ENCODE results near the gene FNDC3A.
"Not testable (repeated sequence)": the region's sequence is repeated elsewhere in the genome, so short reads cannot be mapped to it uniquely, and the experiment has no call there.

Gene FNDC3A

GRCh38 chr13:48976576-48977285, 1.0 kb downstream of the FNDC3A start:
- no peak for DNase-seq

DNA sequence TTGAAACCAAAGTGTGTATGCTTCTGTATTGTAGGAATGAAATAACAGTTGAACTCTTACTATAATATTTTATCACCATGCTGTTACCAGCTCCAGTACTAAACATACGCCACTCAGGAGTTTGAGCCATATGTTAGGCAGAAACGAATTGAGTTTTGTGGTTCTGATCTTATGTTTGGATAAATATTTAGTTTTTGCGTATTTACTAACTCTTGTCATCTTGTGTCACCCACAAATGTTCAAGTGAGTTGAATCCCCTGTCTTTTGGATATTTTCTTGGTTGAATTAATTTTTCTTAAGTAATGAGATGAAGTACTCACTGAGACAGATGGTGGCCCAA, 1.5 kb downstream of the FNDC3A start:
- DNase-seq: no peak

DNA sequence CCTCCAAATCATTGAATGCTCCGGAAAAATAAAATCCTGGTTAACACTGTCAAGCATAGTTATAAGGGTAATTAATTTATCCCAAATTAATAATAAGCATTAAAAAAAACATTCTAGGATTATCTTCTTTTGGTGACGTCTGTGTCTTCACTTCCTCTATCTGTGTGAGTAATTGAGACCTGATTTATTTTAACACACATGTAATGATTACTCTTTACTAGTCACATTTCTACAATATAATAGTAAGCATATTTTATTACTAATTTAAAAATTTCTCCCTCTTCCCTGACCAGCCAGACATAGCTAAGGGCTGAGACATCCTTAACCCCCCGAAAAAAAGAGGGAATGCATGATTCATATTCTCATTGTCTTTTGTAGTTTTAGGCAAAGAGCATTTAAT, 2.3 kb downstream of the FNDC3A start:
- no peak for DNase-seq

GRCh38 chr13:48978942-48979601, 3.4 kb downstream of the FNDC3A start:
- DNase-seq: no peak

DNA sequence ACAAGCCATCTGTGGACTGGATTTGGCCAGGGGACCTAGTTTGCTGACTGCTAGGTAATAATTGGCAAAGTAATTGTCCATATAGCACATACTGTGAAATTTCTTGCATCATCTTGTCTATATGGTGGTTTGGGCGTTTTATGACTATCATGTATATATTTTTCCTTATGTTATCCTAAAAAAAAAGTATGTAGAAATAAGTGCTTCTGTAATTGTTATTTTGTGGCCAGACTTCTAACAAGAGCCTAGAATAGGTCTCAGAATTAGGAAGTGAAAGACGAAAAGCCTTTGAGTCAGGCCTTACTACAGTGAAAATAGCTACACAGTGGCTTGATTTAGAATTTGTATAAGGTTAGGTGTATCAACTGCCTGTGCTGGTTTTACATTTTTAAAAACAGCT, 4.2 kb downstream of the FNDC3A start:
- no peak for DNase-seq

DNA sequence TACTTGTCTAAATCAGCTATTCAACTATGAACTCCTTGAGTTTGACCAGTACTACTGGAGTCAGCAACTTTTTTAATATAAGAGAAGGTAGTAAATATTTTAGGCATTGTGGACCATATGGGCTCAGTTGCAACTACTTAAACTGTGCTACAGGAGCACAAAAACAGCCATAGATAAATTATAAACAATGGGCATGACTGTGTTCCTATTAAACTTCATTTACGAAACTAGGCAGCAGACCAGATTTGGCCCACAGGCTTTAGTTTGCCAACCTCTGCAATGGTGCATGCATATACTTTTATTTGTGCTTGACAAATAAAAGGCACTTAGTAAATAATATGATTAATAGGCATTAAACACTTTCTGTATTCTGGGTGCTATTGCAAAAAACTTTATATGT, 7.6 kb downstream of the FNDC3A start:
- no peak for DNase-seq

DNA sequence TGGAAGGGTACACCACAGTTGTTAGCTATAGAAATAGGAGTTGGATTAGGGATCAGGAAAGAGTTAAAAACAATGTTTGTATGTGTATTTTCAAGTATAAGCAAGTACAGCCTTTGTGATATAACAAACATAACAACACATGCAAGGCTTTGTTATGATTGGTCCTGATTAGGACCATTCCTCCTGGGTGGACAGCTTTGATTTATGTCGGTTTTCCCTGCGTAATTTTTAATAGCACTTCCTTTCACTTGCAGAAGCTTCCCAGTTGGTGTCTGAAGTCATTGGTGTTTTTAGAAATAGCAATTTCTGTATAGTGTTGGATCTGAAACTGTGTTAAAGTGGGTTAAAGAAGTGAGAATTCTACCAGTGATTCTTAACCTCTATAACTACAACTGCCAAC, 10.0 kb downstream of the FNDC3A start:
- DNase-seq: no peak

- DNase-seq: no peak
These were observed 15.2 kb downstream of the FNDC3A start for GRCh38 chr13:48990900-48991299.

DNA sequence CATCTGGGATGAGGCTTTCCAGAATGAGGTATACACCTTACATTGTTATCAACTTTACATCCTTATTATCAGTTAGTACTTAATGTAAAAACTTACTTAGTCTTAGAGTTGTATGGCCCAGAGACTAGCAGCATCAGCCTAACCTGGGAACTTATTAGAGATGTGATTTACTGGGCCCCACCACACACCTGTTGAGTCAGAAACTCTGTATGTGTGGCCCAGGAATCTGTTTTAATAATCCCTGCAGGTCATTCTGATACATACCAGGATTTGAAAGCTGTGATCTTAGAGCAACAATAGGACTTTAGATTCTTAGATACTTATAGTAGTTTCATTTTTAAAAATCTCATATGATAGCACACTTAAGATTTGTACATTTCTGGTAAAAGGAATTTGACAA, 17.4 kb downstream of the FNDC3A start:
- no peak for DNase-seq

DNA sequence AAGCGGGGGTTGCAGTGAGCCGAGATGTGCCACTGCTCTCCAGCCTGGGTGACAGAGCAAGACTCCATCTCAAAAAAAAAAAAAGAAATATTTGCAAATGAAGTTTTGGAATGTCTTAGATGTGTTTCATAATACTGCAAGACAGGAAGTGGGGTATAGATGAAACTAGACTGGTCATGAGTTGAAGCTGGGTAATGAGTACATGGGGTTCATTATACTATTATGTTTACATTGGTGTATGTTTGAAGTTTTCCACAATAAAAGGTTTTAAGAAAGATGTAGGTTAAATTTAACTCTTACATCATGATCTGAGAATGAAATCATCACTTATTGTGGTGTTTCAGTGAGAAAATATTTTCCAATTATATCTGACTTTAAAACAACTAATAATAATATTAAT, 19.0 kb downstream of the FNDC3A start:
- no peak for DNase-seq

GRCh38 chr13:48998641-48999292, 23.1 kb downstream of the FNDC3A start:
- DNase-seq: no peak

DNA sequence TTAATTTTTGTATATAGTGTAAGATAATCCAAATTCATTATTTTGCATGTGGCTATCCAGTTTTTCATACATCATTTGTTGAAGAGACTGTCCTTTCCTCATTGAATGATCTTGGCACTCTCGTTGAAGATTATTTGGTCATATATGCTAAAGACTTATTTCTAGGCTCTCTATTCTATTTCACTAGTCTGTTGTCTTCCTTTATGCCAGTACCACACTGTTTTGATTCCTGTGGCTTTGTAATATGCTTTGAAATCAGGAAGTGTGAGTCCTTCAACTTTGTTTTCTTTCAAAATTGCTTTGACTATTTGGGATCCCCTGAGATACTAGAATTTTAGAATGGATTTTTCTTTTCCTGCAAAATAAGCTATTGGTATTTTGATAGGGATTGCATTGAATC, 24.5 kb downstream of the FNDC3A start:
- no peak for DNase-seq

DNA sequence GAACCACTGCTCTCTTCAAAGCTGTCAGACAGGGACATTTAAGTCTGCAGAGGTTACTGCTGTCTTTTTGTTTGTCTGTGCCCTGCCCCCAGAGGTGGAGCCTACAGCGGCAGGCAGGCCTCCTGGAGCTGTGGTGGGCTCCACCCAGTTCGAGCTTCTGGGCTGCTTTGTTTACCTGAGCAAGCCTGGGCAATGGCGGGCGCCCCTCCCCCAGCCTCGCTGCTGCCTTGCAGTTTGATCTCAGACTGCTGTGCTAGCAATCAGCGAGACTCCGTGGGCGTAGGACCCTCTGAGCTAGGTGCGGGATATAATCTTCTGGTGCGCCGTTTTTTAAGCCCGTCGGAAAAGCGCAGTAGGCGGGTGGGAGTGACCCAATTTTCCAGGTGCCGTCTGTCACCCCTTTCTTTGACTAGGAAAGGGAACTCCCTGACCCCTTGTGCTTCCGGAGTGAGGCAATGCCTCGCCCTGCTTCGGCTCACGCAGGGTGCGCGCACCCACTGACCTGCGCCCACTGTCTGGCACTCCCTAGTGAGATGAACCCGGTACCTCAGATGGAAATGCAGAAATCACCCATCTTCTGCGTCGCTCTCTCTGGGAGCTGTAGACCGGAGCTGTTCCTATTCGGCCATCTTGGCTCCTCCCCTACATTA, 43.4 kb downstream of the FNDC3A start:
- not testable (repeated sequence) for DNase-seq

- no peak for DNase-seq
These were observed 44.6 kb downstream of the FNDC3A start for GRCh38 chr13:49020328-49020727.

DNA sequence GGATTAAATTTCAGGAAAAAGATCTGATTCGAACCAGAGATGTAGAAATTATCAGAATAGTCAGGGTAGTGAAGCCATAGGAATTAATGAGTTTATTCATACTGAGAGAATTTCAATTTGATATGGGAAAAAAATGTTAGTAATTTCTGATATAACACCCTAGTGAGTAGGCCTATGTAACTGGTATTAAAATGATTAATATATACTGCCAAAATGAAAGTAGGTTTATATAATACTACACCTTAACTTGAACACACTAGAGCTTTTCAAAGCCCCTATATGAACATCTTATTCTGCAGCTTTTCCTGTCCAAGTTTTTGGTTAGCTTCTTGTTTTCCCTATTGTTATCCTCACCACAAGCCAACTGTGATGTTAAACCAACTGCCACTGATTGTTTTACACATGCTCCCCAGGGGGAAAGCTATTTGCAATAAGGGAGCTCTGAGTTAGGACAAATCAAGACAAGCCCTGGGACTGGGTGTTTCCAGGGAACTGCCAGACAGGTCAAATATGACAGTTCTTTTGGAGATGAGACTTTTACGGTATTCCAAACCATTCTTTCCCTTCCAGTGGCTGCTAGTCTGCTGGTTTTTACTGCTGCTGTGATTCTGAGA, 45.3 kb downstream of the FNDC3A start:
- DNase-seq: no peak

- no peak for DNase-seq
These were observed 46.2 kb downstream of the FNDC3A start for GRCh38 chr13:49021953-49022352.

GRCh38 chr13:49022472-49023144, 46.9 kb downstream of the FNDC3A start:
- DNase-seq: no peak

- no peak for DNase-seq
These were observed 47.7 kb downstream of the FNDC3A start for GRCh38 chr13:49023431-49023830.

DNA sequence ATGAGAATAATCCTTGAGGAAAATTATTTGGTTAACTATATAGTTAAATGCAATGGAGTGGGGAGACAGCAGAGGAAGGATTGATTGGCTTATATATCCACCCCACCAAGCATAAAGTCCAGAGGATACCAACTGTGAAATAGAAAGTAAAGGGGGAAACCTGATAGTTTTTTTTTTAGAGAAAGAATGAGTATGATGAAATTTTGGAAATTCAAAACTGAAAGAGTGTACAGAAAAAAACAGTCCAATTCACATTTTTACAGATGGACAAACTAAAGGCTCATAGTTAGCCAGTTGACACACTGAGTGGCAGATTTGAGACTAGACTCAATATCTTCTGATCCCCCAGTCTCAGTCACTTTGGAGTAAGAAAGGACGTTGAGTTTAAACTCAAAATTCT, 51.1 kb downstream of the FNDC3A start:
- no peak for DNase-seq

- DNase-seq: no peak
These were observed 53.9 kb downstream of the FNDC3A start for GRCh38 chr13:49029570-49029969.

DNA sequence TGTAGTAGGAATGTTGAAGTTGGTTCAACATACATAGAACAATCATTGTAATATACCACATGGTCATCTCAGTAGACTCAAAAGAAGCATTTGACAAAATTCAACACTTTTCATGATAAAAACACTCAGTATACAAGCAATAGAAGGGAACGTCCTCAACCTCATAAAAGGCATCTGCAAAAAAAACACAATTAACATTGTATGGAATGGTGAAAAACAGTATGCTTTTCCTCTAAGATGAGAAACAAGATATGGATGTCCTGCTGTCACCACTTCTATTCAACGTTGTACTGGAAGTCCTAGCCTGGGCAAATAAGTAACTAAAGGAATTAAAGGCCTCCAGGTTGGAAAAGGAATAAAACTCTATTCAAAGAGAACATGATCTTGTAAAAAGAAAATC, 54.5 kb downstream of the FNDC3A start:
- DNase-seq: no peak

- no peak for DNase-seq
These were observed 65.2 kb downstream of the FNDC3A start for GRCh38 chr13:49040872-49041271.

DNA sequence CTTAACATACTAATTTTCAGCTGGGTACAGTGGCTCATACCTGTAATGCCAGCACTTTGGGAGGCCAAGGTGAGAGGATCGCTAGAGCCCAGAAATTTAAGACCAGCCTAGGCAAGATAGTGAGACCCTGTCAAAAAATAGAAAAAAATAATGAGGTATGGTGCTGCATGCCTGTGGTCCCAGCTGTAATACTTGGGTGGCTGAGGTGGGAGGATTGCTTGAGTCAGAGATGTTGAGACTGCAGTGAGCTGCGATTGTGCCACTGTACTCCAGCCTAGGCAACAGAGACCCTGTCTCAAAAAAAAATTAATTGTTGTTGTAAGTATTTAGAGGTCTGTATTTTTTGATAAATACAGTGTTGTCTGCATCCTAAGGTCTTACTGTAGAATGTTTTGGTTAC, 66.8 kb downstream of the FNDC3A start:
- no peak for DNase-seq
